Urothelium cell line (cell line): ENCODE data around the gene OXNAD1.

Experiments
- DNase-seq: peaks from one replicate; pipeline ENCODE4 v3.0.0; 2011; ENCODE audit warnings: low spot score, mixed read lengths
- FAIRE-seq: peaks from 2 replicates; lab custom pipeline; 2011; peaks lifted over from hg19 to GRCh38; lab: Jason Lieb, UNC

OXNAD1 gene, protein sequence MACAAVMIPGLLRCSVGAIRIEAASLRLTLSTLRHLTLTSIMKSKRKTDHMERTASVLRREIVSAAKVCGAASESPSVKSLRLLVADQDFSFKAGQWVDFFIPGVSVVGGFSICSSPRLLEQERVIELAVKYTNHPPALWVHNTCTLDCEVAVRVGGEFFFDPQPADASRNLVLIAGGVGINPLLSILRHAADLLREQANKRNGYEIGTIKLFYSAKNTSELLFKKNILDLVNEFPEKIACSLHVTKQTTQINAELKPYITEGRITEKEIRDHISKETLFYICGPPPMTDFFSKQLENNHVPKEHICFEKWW

DNA sequence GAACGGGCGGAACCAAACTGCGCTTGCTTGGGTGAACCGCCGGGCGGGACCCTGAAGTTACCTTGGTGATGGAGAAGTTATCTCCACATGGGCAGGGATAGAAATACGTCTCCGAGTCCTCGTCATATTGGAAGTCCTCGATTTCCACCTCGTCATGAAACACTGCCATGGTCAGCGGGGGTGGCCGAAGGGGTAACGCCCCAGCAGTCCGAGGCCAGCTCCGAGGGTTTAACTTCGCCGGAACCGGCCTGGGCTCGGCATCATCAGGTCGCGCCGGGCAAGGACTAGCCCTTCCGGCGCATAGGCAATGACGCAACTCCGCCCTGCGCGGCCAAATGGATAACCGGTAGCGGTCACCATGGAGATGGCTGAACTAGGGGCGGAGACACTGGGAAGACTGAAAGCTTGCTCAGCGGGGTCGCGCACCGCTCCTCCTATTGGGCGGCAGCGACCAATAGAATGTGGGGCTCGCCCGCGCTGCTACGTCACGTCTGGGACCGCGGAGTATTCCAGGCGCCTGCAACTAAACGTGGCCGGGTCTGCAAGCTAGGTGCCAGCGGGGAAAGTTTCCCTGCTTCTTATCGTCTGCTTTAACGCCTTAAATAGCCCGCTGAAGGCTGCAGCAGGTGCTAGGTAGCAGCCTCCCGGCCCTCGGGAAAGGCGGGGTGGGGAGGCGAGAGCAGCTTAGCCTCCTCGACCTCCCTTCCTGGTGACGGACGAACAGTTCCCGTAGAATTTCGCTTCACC, at the start of gene OXNAD1, which contains the start of gene DPH3:
OXNAD1 (plus strand) TSS at position 505 of the 747 bp plus-strand sequence. CDS start 5,741 bp downstream, outside the sequence.
DPH3 (minus strand) TSS at position 236 of the 747 bp plus-strand sequence; CDS start at position 169, 67 bp downstream.
- FAIRE-seq (peak; percentile 70), DNase-seq (peak; percentile 99)

DNA sequence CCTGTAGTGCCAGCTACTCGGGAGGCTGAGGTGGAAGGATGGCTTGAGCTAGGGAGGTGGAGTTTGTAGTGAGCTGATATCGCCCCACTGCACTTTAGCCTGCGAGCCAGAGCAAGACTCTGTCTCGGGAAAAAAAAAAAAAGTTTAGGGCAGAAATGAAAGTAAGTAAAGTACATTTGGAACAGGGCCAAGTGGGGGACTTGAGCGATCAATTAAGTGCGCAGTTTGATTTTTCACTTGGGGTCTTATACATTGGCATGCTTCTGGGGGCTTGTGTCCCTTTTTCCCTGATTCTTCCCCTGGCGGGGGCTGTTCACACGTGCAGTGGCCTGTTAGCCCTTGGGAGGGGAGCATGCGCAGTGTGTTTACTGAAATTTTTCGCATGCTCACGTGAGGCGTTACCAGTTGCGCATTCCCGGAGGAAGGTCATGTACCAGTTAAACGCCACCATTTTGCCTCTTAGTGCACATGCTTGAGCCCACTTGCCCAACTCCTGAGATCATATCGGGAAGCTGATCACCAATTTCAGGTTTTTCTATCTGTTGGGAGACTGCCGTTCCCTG, 48.6 kb upstream of the OXNAD1 start:
- no peak for DNase-seq
- FAIRE-seq, result no peak

DNA sequence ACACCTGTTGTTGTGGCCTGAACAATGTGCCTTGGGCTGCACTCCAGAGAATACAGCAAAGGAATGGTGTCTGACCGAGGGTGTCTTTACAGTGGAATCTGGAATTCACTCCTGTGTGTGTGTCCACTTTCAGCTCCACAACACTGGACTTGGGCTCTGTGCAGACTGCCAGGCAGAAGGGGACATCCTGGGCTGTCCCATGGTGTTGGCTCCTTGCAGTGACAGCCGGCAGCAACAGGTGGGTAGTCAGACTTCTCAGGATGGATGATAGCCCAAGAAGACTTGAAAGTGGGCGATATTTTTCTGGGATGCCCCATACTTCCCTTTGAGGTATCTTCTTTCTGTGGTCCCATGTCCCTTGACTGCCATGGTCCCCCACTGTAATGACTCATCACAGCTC, 45.2 kb upstream of the OXNAD1 start:
- no peak for FAIRE-seq
- DNase-seq, result no peak

DNA sequence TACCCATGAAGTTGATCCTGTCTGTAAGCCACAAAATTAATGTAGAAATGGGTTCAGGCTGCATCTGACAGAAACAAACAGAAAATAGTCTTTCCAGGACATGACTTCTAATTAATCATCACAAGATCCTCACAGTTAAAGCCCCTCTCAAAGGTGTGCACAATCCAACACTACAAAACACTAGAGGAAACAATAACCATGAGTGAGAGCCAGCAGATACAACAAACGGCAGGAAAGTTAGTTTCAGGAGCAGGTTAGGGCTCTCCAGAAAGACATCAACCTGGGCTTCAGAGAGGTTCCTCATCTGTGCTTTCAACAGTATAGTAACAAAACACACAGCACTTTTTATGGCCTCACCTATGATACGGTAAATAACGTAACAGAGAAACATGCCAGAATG, 43.0 kb upstream of the OXNAD1 start:
- DNase-seq (no peak), FAIRE-seq (no peak)

- DNase-seq (no peak), FAIRE-seq (no peak)
Measured at GRCh38 chr3:16222547-16222946, 42.5 kb upstream of the OXNAD1 start.

DNA sequence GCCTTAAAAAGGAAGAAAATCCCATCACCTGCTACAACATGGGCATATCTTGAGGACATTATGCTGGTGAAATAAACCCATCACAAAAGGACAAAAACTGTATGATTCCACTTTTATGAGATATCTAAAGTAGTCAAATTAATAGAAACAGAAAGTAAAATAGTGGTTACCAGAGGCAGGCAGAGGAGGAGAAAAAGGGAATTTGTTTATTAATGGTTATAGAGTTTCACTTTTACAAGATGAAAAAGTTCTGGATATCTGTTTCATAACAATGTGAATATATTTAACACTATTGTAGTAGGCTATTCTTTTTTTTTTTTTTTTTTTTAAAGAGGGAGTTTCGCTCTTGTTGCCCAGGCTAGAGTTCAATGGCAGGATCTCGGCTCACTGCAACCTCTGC, 40.7 kb upstream of the OXNAD1 start:
- DNase-seq (no peak), FAIRE-seq (no peak)

GRCh38 chr3:16227566-16227965, 37.4 kb upstream of the OXNAD1 start:
- DNase-seq, result no peak
- FAIRE-seq, result no peak

GRCh38 chr3:16229681-16230080, 35.3 kb upstream of the OXNAD1 start:
- no peak for FAIRE-seq
- DNase-seq, result no peak

- FAIRE-seq (no peak), DNase-seq (no peak)
Measured at GRCh38 chr3:16231983-16232382, 33.0 kb upstream of the OXNAD1 start.

- DNase-seq (no peak), FAIRE-seq (no peak)
Measured at GRCh38 chr3:16233806-16234205, 31.2 kb upstream of the OXNAD1 start.

DNA sequence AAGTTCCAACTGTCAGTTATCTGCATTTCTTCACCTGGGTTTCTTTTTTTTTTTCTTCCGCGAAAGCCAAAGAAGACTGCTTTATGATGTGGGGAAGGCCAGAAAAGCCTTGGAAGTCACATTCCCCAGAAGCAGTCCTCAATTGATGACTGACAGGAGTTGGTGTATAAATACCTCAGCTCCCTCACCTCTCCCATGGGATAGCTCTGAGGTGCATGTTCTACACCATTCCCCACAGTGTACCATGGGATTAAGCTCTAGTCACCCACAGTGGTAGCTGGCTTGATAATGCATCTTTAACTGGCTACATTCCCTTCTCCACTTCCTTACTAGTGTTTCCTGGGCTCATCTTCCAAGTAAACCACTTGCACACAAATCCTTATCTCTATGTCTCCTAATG, 30.7 kb upstream of the OXNAD1 start:
- FAIRE-seq (no peak), DNase-seq (no peak)

DNA sequence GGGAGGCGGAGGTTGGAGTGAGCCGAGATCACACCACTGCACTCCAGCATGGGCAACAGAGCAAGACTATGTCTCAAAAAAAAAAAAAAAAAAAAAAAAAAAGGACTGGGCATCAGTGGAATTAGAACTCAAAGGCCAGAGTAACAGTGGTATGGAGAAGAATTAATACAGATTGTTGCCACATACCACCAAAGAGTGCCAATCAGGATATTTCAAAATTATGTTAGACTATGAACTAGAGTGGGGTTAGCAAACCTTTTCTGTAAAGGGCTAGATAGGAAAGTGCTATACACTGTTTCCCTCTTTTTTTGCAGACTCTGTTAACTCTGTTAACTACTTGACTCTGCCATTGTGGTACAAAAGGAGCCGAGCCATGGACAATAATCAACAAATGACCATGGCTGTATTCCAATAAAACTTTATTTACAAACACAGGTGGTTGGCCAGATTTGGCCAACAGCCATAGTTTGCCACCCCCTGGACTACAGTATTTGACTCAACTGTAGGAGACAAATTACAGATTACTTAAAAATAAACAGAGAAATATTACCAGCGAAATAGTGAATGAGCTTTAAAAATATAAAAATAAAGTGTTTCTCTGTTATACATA, 28.9 kb upstream of the OXNAD1 start:
- FAIRE-seq (no peak), DNase-seq (no peak)

- DNase-seq (no peak), FAIRE-seq (no peak)
Measured at GRCh38 chr3:16236856-16237393, 28.1 kb upstream of the OXNAD1 start.

DNA sequence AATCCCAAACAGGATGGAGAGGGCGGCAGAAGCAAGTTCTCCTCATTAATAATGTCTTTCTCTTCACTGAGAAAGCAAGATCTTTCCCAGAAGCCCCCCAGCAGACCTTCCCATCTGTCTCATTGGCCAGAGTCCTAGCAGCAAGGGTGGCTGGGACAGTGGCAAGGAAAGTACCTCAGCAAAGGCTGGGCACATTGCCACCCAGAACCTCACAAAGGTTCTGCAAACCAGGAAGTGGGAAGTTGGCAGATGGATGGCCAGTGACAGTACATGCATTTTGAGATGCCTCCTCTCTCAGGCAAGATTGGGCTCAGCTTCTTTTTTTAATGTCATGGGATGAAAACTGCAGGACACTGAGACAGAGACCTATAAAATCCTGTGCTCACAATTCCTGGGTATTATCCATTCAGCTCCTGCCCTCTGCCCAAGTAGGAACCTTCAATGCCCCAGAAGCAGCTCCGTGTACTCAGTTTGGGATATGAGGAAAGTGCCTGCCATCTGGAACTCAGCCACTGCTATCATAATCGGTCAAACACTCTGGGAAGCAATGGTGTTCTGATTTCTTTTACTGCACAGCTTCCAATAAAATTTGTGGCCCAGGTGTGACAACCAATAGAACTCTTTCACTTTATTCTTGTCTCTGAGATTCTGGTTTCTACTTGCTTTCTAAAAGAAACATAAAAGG, 25.8 kb upstream of the OXNAD1 start:
- DNase-seq (no peak), FAIRE-seq (no peak)

GRCh38 chr3:16239780-16240179, 25.2 kb upstream of the OXNAD1 start:
- DNase-seq (no peak), FAIRE-seq (no peak)

- FAIRE-seq (no peak), DNase-seq (peak; percentile 37)
Measured at GRCh38 chr3:16240229-16241023, 24.6 kb upstream of the OXNAD1 start.

GRCh38 chr3:16241225-16241624, 23.8 kb upstream of the OXNAD1 start:
- DNase-seq (no peak), FAIRE-seq (no peak)

DNA sequence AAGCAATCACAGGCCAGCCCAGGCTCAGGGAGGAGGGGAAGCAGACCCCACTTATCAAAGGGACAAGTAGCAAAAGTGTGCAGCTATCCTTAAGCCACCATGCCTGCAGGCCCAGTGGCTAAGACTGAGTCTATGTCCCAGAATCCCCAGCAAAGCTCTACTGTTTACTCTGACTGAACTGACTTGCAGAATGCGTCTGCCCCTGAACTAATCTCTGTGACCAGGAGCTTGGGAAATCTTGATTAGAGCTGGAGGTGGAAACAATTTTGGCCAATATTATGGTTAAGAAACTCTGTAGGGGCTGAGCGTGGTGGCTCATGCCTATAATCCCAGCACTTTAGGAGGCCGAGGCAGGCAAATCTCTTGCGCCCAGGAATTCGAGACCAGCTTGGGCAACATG, 22.8 kb upstream of the OXNAD1 start:
- FAIRE-seq (no peak), DNase-seq (no peak)

DNA sequence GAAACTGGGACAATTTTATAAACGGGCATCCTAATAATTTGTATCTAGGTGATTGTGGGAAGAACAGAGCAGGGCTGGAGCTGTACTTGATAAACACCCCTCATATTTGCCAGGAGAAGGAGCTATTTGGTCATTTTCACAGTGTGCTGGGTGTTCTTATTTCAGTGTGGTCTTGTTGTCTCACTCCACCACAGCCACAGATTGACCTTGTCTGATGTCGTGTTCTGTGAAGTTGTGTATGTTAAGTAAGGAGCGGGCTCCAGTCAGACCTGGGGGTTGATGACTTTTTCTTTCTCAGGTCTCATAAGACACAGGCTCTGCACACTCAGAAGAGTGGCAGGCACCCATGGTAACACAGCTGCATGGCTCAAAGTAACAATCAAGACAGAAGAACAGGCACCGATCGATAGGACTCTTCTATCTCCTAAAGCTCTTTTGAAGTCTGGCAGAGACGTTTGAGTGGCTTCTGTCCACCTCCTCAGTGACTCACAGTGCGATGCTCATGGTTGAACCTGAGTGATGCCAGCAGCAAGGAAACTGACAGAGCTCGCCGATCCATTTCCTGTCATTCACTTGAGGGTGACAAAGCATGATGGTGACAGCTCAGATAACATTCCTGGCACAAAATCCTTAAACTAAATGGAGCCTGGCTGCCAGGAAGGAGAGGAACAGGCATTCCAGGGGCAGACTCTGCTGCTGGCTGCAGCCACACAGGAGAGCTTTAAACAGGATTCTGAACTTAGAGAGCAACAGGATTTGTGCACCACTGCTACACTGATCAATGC, 21.1 kb upstream of the OXNAD1 start:
- FAIRE-seq (no peak), DNase-seq (no peak)
